Stimulated activated CD4-positive, alpha-beta T cell treated with anti-CD3 and anti-CD28 coated beads, Interleukin-12 subunit alpha, Interleukin-12 subunit beta, amount 100 ng/mL, for 4 hours (primary cell): ENCODE results near the gene SAMD7.
A peak's percentile ranks its signal among the peaks of the same experiment; 100 is the strongest.

ENCODE experiments used
- DNase-seq: peaks from one replicate; pipeline ENCODE4 v3.0.0-alpha.2; 2020

SAMD7 gene

DNA sequence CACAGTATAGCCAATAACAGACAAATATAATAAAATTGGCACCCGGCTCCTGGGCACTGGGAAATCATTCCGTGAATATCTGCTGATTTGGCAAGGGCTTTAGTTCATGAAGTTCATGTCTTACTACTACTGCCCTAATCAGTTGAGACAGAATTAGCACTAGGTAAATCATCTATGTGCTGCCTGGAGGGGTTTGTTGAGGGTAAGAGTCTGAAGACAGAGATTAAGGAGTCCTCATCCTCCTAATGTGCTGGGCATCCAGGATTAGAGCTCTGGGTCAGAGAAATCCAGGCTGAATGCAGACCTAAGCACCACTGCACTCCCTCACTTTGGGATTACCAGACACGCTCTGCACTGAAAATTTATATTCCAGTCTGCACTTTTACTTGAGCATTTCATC, 2.0 kb downstream of the SAMD7 start:
- no peak for DNase-seq

DNA sequence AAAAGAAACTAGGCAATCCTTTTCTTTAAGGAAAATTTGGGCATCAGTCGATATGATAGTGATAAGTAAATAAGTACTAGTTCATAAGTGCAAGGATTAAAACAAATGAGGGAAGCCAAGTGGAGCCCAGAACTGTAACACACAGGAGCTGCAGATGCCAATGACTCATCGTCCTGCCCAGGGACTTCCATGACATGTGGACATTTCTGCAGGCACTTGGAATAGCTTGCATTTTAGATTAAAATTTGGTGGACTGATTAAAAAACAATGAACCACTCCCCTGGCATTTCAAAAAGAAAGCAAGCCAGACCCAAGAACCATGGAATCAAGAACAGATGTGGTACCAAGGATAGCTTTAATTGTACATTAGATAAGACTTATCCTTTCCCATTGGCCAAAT, 2.9 kb downstream of the SAMD7 start:
- no peak for DNase-seq

DNA sequence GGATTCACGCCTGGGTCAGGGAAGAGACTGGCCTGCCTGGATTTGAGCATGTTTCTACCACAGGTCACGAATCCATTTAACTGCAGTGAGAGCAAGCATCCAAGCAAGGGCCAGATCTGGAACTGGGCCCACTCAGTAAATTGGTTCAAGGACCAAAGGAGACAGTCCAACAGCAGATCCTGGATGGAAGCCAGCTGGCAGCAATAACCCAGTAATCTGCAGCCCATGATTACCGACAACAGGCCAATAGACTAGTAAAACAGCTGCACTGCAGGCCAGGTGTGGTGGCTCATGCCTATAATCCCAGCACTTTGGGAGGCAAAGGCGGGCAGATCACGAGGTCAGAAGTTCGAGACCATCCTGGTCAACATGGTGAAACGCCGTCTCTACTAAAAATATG, 11.8 kb downstream of the SAMD7 start:
- no peak for DNase-seq

DNA sequence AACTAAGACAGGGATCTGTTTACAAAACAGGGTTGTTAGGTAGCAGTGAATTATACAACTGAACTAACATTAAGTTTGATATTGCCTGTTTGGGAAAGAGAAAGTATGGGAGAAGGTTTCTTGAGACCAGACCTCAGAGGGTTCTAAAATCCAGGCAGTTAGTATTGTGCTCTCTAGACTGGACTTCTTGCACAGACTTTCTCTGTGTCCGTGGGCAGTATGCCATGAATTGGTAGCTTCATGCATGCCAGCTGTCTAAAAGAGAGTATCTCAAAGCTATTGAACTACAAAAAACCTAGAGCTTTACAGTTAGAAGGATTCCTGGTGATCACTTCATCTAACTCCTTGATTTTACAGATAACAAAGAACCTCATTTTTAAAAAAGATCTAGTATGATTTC, 12.5 kb downstream of the SAMD7 start:
- DNase-seq = no peak

- no peak for DNase-seq
These were observed 18.6 kb downstream of the SAMD7 start for GRCh38 chr3:169929830-169930519.

GRCh38 chr3:169930843-169931242, 19.5 kb downstream of the SAMD7 start:
- no peak for DNase-seq

DNA sequence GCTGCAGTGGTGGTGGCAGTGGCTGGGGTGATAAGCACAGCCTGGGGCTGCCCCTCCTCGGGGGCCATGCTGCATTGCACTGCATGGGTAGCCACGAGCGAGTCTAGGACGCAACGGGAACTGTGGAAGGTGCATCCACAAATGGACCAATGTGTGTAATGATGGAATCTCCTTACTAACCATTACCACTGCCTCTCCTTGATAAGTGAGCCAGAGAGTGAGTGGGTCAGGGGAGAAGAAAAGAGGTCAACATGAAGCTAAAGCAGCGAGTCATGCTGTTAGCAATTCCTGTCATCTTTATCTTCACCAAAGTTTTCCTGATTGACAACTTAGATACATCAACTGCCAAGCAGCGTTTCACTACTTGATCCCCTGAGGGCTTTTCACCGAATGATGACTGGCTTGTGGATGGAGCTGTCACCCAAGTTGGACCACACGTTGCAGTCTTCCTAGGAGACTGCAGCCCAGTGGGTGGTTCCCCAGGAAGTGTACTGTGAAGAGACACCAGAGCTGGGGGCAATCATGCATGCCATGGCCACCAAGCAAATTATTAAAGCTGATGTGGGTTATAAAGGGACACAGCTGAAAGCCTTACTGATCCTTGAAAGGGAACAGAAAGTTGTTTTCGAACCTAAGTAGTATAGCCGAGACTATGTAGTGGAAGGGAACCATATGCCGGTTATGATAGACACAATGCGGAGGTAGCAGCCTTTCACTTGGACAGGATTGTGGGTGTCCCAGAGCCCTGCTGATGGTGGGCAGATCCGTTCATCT, 20.6 kb downstream of the SAMD7 start:
- DNase-seq = no peak

- no peak for DNase-seq
These were observed 27.9 kb downstream of the SAMD7 start for GRCh38 chr3:169939320-169939719.

- DNase-seq = no peak
These were observed 28.4 kb downstream of the SAMD7 start for GRCh38 chr3:169939751-169940150.

DNA sequence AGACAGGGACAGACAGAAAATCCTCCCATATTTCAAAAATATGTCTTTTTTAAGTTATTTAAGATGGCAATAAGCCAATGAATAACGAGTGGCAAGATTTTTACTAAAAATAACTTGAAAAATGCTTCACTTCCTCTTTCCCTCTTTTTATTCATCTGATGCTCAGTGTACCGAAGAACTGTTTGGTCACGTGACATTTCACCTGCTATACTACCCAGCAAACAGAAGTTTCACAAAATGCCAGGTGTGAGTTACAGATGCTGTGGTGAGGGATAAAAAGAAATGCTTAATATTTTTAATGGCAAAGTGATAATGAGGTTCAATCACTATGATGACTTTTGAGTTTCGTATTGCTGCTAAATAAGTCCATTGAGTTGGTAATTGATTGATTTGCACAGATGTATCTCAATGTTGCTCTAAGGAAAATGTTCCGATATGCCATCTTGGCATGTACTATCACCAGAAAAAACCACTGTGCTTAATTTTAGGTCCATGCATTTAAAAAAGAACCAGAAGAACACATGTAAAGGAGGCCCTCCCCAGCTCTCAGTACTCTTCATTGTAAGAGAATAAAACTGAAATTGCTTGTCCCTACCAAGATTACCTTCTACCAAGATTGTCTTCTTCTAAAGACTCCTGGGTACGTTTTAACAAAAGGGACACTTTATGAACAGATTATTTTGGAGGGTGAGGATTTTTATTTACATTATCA, 29.3 kb downstream of the SAMD7 start:
- DNase-seq = no peak

DNA sequence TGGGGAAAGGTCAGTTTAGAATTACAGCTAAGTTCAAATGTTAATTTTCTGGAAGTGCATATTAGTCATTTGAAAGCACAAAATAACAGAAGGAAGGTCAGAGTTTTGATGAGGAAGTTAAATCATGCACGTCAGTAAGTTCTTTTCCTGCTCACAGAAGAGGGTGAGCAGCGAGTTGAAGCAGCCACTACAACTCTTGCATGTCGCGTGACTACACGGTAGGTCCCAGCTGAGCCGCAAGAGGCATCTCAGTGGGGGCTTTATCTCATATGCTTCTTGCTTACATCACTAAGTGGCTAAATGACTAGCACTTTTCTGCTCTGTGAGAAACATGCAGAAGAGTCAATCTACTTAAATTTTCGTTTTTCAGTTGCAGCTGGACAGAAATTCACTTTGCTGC, 33.9 kb downstream of the SAMD7 start:
- peak; percentile 15 for DNase-seq

DNA sequence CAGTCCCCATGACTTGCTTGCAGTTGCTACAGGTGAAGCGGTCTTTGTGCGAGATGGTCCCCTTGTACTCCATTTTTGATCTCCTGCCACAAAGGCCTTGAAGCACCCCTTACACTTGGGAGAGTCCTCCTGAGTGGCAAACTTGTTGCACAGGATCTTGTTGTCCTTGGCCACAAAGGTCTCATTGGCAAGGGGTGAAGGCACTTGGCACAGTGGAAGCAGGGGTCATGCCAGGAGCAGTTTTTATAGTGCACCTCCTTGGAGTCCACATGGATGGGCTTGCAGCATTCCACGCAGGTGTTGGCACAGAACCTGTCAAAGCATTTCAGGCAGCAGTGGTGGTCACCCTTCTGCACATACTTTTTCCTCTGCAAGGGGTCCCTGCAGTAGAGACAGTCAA, 35.0 kb downstream of the SAMD7 start:
- DNase-seq = no peak

- no peak for DNase-seq
These were observed 37.4 kb downstream of the SAMD7 start for GRCh38 chr3:169948559-169949448.

GRCh38 chr3:169952045-169952444, 40.7 kb downstream of the SAMD7 start:
- no peak for DNase-seq

DNA sequence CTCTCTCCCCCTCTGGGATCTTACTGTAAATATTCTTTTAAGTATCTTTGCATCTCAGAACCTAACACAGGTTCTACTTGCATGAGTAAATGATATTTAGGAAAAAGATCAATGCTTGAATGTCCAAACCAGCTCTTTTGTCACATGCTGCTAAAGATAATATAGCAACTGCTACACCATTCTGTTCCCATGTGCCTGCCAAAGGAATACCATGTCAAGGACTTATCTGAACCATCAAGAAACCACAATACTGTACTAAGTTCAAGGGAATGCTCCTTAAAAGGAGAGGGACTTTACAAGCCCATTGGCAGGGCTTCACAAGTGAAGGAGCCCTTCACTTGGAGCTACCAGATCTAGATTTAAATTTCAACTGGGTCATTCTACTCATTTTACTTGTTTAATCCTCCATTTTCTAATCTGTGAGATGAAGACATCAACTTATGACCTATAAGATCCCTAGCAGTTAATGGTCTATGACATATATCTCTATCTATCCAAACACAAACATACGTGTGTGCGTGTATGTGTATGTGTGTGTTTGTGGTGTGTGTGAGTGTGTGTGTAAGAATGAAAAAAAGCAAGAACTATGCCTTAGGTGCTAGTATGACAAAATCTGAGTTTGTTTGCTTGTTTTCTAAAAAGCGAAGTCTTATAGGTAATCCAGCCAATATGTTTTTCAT, 42.2 kb downstream of the SAMD7 start:
- no peak for DNase-seq

GRCh38 chr3:169954142-169954756, 42.9 kb downstream of the SAMD7 start:
- DNase-seq = no peak

- no peak for DNase-seq
These were observed 44.0 kb downstream of the SAMD7 start for GRCh38 chr3:169955406-169955805.

- DNase-seq = no peak
These were observed 52.8 kb downstream of the SAMD7 start for GRCh38 chr3:169964176-169964575.

DNA sequence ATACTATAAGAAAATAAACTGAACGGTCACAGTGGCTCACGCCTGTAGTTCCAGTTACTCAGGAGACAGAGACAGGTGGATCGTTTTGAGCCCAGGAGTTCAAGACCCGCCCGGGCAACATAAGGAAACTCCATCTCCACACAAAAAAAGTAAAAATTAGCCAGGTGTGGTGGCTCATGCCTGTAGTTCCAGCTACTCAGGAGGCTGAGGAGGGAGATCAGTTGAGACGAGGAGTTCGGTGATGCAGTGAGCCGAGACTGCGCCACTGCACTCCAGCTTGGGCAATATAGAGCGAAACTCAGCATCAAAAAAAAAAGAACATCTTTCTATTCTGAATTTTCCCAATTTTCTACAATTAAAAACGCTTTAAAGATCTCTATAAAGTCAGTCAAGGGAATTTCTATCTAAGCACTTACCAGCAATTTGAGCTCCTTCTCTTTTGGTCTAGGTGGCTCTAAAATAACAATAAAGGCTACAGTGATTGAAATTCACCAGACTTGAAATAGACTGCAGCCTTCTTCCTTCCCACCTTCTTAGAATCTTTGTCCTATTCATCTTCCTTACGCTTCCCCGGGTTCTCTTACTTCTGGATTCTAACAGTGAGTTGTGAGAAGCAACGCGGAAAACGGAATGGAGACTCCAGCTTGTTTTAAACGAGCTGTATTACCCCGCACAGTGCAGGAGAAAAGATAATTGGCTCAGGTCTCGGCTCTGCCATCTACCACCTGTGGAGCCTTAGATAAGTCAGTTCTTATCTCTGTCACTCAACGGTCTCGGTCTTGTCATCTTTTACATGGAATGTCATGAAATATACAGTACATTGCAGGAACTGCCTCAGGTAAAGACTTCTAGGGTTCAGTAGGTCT, 54.4 kb downstream of the SAMD7 start:
- no peak for DNase-seq

DNA sequence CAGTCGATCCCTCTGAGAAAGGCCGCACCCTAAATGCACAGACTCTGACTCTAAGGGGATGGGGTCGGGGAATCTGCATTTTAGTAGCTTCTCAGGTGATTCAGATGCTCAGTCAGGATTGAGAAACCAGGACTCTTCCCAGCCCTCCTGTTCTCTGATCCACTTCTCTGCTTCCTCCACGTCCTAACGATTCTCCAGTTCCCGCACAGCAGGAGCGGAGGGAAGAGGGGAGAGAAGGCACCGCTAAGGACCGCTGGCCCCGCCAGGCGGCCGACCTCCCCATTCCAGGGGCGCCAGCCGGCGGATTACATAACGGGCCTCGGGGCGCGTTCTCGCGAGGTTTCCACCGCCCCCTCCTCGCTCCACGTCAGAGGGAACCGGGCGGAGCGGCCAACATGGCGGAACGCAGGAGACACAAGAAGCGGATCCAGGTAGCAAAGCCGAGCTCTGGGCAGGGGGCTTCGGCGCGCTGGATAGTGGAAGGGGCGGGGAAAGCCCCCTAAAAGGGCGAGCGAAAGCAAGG, 55.1 kb downstream of the SAMD7 start, which contains the start of gene SEC62:
Gene SEC62 (plus strand): TSS at position 380 of the 523 bp plus-strand sequence. CDS start 16 bp downstream, at position 396.
- peak; percentile 95 for DNase-seq
